ENCODE results near the gene RGS7. TPM values are rescaled to one million over a fixed set of nuclear protein-coding genes. Genes with fewer than 3 reads are reported as not detected.

The RGS7 gene
- total and polyA plus RNA-seq, 2 of the 8 experiments (the other 6 are each of a cell fraction or from before 2014, with no cell fraction given) = 1.6 to 3.0 TPM

- TF ChIP-seq CTCF (IDR thresholded peaks at IDR 0.05; ENCODE audit: control extremely low read depth in 1 of 3, insufficient read depth in 1 of 3, low read depth in 1 of 3, low read length in 3 of 3) (peak; percentile 24 to 37 (median 26); a peak in 3 of 4 replicates), CHD7 (IDR thresholded peaks at IDR 0.05; ENCODE audit: insufficient replicate concordance, low read length) (no peak), KDM1A (IDR thresholded peaks at IDR 0.05; ENCODE audit: borderline replicate concordance, low read length) (no peak), BRCA1 (IDR thresholded peaks at IDR 0.05; ENCODE audit: low read depth, low read length) (no peak), KDM4A (IDR thresholded peaks at IDR 0.05; ENCODE audit: low read depth, low read length, severe bottlenecking) (no peak), RAD21 (IDR thresholded peaks at IDR 0.05 in 1 of 2, conservative IDR thresholded peaks at IDR 0.05 in 1 of 2; ENCODE audit: low read depth in 2 of 2, low read length in 2 of 2) (peak; percentile 47 to 59; a peak in 3 of 4 replicates), MAX (IDR thresholded peaks at IDR 0.05) (no peak)
Measured at GRCh38 chr1:240946926-240947325, 410.1 kb downstream of the RGS7 start (continued).
